DMS53 treated with DMSO at 0.1 percent for 48 hours (cell line): ENCODE measurements around the gene DSEL.

Experiments used
- DNase-seq: peaks from one replicate; lab custom pipeline; 2025; ENCODE audit not compliant: unreplicated experiment; lab: John Stamatoyannopoulos, UW

DSEL gene

GRCh38 chr18:67504739-67505138 is 11.8 kb downstream of the DSEL start:
- DNase-seq, result no peak

GRCh38 chr18:67500522-67501205 is 15.9 kb downstream of the DSEL start:
- DNase-seq, result no peak

GRCh38 chr18:67496469-67496868 is 20.1 kb downstream of the DSEL start:
- DNase-seq, result no peak

- DNase-seq, result no peak
Measured at GRCh38 chr18:67486534-67486933, 30.0 kb downstream of the DSEL start.

- DNase-seq, result no peak
Measured at GRCh38 chr18:67485655-67486054, 30.9 kb downstream of the DSEL start.

- no peak for DNase-seq
Measured at GRCh38 chr18:67484458-67484857, 32.1 kb downstream of the DSEL start.

- DNase-seq, result no peak
Measured at GRCh38 chr18:67483952-67484351, 32.6 kb downstream of the DSEL start.

- no peak for DNase-seq
Measured at GRCh38 chr18:67483237-67483636, 33.3 kb downstream of the DSEL start.

GRCh38 chr18:67478249-67478648 is 38.3 kb downstream of the DSEL start:
- no peak for DNase-seq

- DNase-seq, result no peak
Measured at GRCh38 chr18:67477522-67477921, 39.0 kb downstream of the DSEL start.

GRCh38 chr18:67476585-67476984 is 39.9 kb downstream of the DSEL start:
- DNase-seq, result no peak

- DNase-seq, result no peak
Measured at GRCh38 chr18:67475673-67476072, 40.8 kb downstream of the DSEL start.

- DNase-seq, result no peak
Measured at GRCh38 chr18:67468038-67468437, 48.5 kb downstream of the DSEL start.

GRCh38 chr18:67467188-67467587 is 49.3 kb downstream of the DSEL start:
- no peak for DNase-seq

- no peak for DNase-seq
Measured at GRCh38 chr18:67464499-67464898, 52.0 kb downstream of the DSEL start.

GRCh38 chr18:67463829-67464228 is 52.7 kb downstream of the DSEL start:
- DNase-seq, result no peak

GRCh38 chr18:67456711-67457110 is 59.8 kb downstream of the DSEL start:
- DNase-seq, result no peak
